ENCODE data around the gene RPUSD4.

The RPUSD4 gene

GRCh38 chr11:126246636-126247035 is 35.2 kb upstream of the RPUSD4 start:
- TF ChIP-seq EZH2phosphoT487 (IDR thresholded peaks at IDR 0.05; ENCODE audit: borderline replicate concordance, low read length), result no peak
- Histone ChIP-seq H3K79me2 (ENCODE audit: control insufficient read depth, low read length) (no peaks in the 10 kb centered on the region), H3K4me3 (ENCODE audit: low read length) (no peak overlapping the region), H3K4me1 (ENCODE audit: control insufficient read depth, low read length) (no peaks in the 10 kb centered on the region), H3K9me3 (ENCODE audit: control insufficient read depth, insufficient read depth, low read length) (no peaks in the 10 kb centered on the region), H3K27me3 (ENCODE audit: control insufficient read depth, low read length) (no peaks in the 10 kb centered on the region), H3K9me2 (replicated peaks; ENCODE audit: control insufficient read depth, low read length) (no peaks in the 10 kb centered on the region), H3F3A (ENCODE audit: control insufficient read depth, insufficient read depth) (no peaks in the 10 kb centered on the region), H3K4me2 (ENCODE audit: low read length) (no peak overlapping the region), H3K27ac (ENCODE audit: low read depth, low read length) (no peak overlapping the region), H3K36me3 (ENCODE audit: control insufficient read depth, low read length) (peaks cover 9% of the 10 kb centered on the region), H4K20me1 (ENCODE audit: control insufficient read depth, insufficient read depth, low read depth, low read length) (no peaks in the 10 kb centered on the region)

GRCh38 chr11:126233391-126233790 is 21.9 kb upstream of the RPUSD4 start:
- Histone ChIP-seq H4K20me1 (ENCODE audit: control insufficient read depth, insufficient read depth, low read depth, low read length) (no peaks in the 10 kb centered on the region), H3K4me2 (ENCODE audit: low read length) (no peak overlapping the region), H3K27me3 (ENCODE audit: control insufficient read depth, low read length) (no peaks in the 10 kb centered on the region), H3K27ac (ENCODE audit: low read depth, low read length) (no peak overlapping the region), H3K4me3 (ENCODE audit: low read length) (no peak overlapping the region), H3K36me3 (ENCODE audit: control insufficient read depth, low read length) (no peaks in the 10 kb centered on the region), H3K9me2 (replicated peaks; ENCODE audit: control insufficient read depth, low read length) (no peaks in the 10 kb centered on the region), H3F3A (ENCODE audit: control insufficient read depth, insufficient read depth) (no peaks in the 10 kb centered on the region), H3K9me3 (ENCODE audit: control insufficient read depth, insufficient read depth, low read length) (no peaks in the 10 kb centered on the region), H3K79me2 (ENCODE audit: control insufficient read depth, low read length) (no peaks in the 10 kb centered on the region), H3K4me1 (ENCODE audit: control insufficient read depth, low read length) (no peaks in the 10 kb centered on the region)
- TF ChIP-seq CTCF (IDR thresholded peaks at IDR 0.05; ENCODE audit: low read depth, low read length, poor library complexity, severe bottlenecking), result no peak
- TF ChIP-seq EZH2phosphoT487 (IDR thresholded peaks at IDR 0.05; ENCODE audit: borderline replicate concordance, low read length), result no peak

- H3F3A ChIP-seq (ENCODE audit: control insufficient read depth, insufficient read depth), result no peaks in the 10 kb centered on the region
- TF ChIP-seq EZH2phosphoT487 (IDR thresholded peaks at IDR 0.05; ENCODE audit: borderline replicate concordance, low read length) (no peak), CTCF (IDR thresholded peaks at IDR 0.05; ENCODE audit: low read depth, low read length, poor library complexity, severe bottlenecking) (no peak)
- H3K27me3 ChIP-seq (ENCODE audit: control insufficient read depth, low read length), result no peaks in the 10 kb centered on the region
- H3K79me2 ChIP-seq (ENCODE audit: control insufficient read depth, low read length), result no peaks in the 10 kb centered on the region
- H3K27ac ChIP-seq (ENCODE audit: low read depth, low read length), result no peak overlapping the region
- H3K4me3 ChIP-seq (ENCODE audit: low read length), result no peak overlapping the region
- no peaks in the 10 kb centered on the region for H4K20me1 ChIP-seq (ENCODE audit: control insufficient read depth, insufficient read depth, low read depth, low read length)
- H3K36me3 ChIP-seq (ENCODE audit: control insufficient read depth, low read length), result no peaks in the 10 kb centered on the region
- H3K4me2 ChIP-seq (ENCODE audit: low read length), result no peak overlapping the region
- H3K9me3 ChIP-seq (ENCODE audit: control insufficient read depth, insufficient read depth, low read length), result no peaks in the 10 kb centered on the region
- no peaks in the 10 kb centered on the region for H3K4me1 ChIP-seq (ENCODE audit: control insufficient read depth, low read length)
- H3K9me2 ChIP-seq (replicated peaks; ENCODE audit: control insufficient read depth, low read length), result no peaks in the 10 kb centered on the region
These were observed 21.2 kb upstream of the RPUSD4 start for GRCh38 chr11:126232683-126233082.

- Histone ChIP-seq H3K27ac (ENCODE audit: low read depth, low read length) (no peak overlapping the region), H3K4me3 (ENCODE audit: low read length) (no peak overlapping the region), H3K4me1 (ENCODE audit: control insufficient read depth, low read length) (no peaks in the 10 kb centered on the region), H3K4me2 (ENCODE audit: low read length) (no peak overlapping the region), H4K20me1 (ENCODE audit: control insufficient read depth, insufficient read depth, low read depth, low read length) (no peaks in the 10 kb centered on the region), H3K9me2 (replicated peaks; ENCODE audit: control insufficient read depth, low read length) (no peaks in the 10 kb centered on the region), H3F3A (ENCODE audit: control insufficient read depth, insufficient read depth) (no peaks in the 10 kb centered on the region), H3K36me3 (ENCODE audit: control insufficient read depth, low read length) (no peaks in the 10 kb centered on the region), H3K27me3 (ENCODE audit: control insufficient read depth, low read length) (no peaks in the 10 kb centered on the region), H3K79me2 (ENCODE audit: control insufficient read depth, low read length) (no peaks in the 10 kb centered on the region), H3K9me3 (ENCODE audit: control insufficient read depth, insufficient read depth, low read length) (no peaks in the 10 kb centered on the region)
- TF ChIP-seq EZH2phosphoT487 (IDR thresholded peaks at IDR 0.05; ENCODE audit: borderline replicate concordance, low read length), result no peak
- no peak for TF ChIP-seq CTCF (IDR thresholded peaks at IDR 0.05; ENCODE audit: low read depth, low read length, poor library complexity, severe bottlenecking)
These were observed 20.4 kb upstream of the RPUSD4 start for GRCh38 chr11:126231725-126232459.

Data from DOHH2 (cell line).